Fibroblast of skin of scalp (primary cell): ENCODE data around the gene PDE1A.

Experiments used
- DNase-seq: peaks from one replicate; pipeline ENCODE4 v3.0.0-alpha.2; 2013

PDE1A gene

GRCh38 chr2:182116774-182117173 is 310.1 kb downstream of the PDE1A start:
- no peak for DNase-seq

GRCh38 chr2:182115258-182115657 is 311.6 kb downstream of the PDE1A start:
- DNase-seq: no peak

DNA sequence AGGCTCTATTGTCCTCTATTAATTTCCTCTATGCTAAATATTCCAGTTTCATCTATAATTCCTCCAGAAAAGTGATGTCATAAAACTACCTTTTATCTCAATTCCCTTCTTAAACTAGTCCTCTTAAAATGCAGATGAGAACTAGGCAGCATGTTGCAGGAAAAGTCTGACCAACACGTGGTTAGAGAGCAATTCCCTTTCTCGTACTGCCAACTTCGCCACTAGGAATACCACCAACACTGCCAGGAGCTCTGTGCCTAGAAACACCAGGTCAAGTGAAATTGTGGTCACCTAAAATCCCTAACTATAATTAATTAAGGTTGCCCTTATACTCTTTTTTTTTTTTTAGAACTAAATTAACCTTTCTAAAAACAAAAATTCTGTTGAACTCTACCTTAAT is 313.5 kb downstream of the PDE1A start:
- no peak for DNase-seq

GRCh38 chr2:182110347-182110746 is 316.5 kb downstream of the PDE1A start:
- DNase-seq: no peak

DNA sequence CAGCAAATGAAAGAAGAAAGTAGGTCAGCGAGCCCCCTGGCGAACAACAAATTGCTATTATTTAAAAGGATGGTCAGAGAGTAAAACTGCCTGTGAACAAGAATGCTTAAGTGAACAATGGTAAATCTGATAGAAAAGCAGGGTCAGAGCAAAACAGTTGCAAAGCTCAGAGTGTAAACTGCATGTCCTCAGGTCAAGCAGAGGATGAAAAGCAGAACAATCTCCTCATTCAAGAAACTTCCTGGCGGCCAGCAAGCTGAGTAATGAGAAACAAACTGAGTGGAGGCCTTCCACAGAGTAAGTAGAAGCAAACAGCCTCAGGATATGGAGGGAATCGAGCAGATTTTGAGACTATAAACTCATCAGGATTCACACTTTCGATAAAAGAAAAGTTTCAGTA is 323.3 kb downstream of the PDE1A start:
- no peak for DNase-seq

GRCh38 chr2:182101263-182101662 is 325.6 kb downstream of the PDE1A start:
- DNase-seq: no peak

- no peak for DNase-seq
These were observed 328.2 kb downstream of the PDE1A start for GRCh38 chr2:182098648-182099047.

GRCh38 chr2:182097571-182098164 is 329.2 kb downstream of the PDE1A start:
- no peak for DNase-seq

GRCh38 chr2:182090486-182090885 is 336.4 kb downstream of the PDE1A start:
- DNase-seq: no peak
